CD4-positive, alpha-beta T cell (primary cell): Measurements from ENCODE around the gene ARL10. TPM values are rescaled to one million over a fixed set of nuclear protein-coding genes. Genes with fewer than 3 reads are reported as not detected.

Experiments
- ATAC-seq: fragments of 200-7000 bp; cut with Tn5 transposase; one replicate; pipeline ENCODE4 v1.10.0; 2022; ENCODE audit warnings: mild to moderate bottlenecking; ENCODE audit not compliant: poor library complexity
- CTCF ChIA-PET: fragments of 350-600 bp; sonication (Branson Sonifier 250); formaldehyde crosslinking; loops from one replicate; lab custom pipeline; 2021; ENCODE audit warnings: antibody characterized with exemption, inconsistent platforms; lab: Charles Lee
- POLR2A ChIA-PET: fragments of 350-600 bp; sonication (Branson Sonifier 250); formaldehyde crosslinking; loops from one replicate; lab custom pipeline; 2021; ENCODE audit warnings: antibody characterized with exemption, inconsistent platforms; lab: Charles Lee
- DNase-seq, 14 experiments: peaks; one replicate each; pipeline ENCODE4 v3.0.0-alpha.2; 2013 to 2020; ENCODE audit warnings: mixed read lengths in 2 of 14
- H3K27ac ChIP-seq, 2 donors: one replicate each; pipeline versions ENCODE4 v1.5.1 to v1.7.0; 2013; ENCODE audit warnings: low read length in 2 of 2, low read depth in 1 of 2, mild to moderate bottlenecking in 1 of 2
- H3K27me3 ChIP-seq, 2 experiments: 1 replicate in 1 of 2; 2 replicates in 1 of 2; pipeline versions ENCODE4 v1.6.1 to v1.7.0; 2013; ENCODE audit warnings: low read length in 2 of 2, control low read depth in 1 of 2, mild to moderate bottlenecking in 1 of 2, moderate library complexity in 1 of 2; ENCODE audit not compliant: insufficient read depth in 2 of 2, control insufficient read depth in 1 of 2
- H3K36me3 ChIP-seq: one replicate; pipeline ENCODE4 v1.6.1; 2013; ENCODE audit warnings: low read length, control low read depth; ENCODE audit not compliant: insufficient read depth
- H3K4me1 ChIP-seq: one replicate; pipeline ENCODE4 v1.6.1; 2013; ENCODE audit warnings: low read length, control low read depth; ENCODE audit not compliant: insufficient read depth
- H3K4me3 ChIP-seq: one replicate; pipeline ENCODE4 v1.5.1; 2013; ENCODE audit warnings: mild to moderate bottlenecking, low read length, moderate library complexity
- H3K9me3 ChIP-seq, 2 experiments: 1 replicate in 1 of 2; 2 replicates in 1 of 2; pipeline versions ENCODE4 v1.6.1 to v1.7.0; 2013; ENCODE audit warnings: low read length in 2 of 2, mild to moderate bottlenecking in 2 of 2, control low read depth in 1 of 2, moderate library complexity in 1 of 2; ENCODE audit not compliant: control insufficient read depth in 1 of 2, insufficient read depth in 1 of 2
- H3K27ac Mint-ChIP-seq: one replicate; pipeline ENCODE4 v1.8.0; 2020; ENCODE audit warnings: mixed read lengths
- H3K27me3 Mint-ChIP-seq: one replicate; pipeline ENCODE4 v1.8.0; 2021; ENCODE audit warnings: mixed read lengths
- H3K36me3 Mint-ChIP-seq: one replicate; pipeline ENCODE4 v1.8.0; 2021; ENCODE audit warnings: low read depth, mixed read lengths
- H3K4me1 Mint-ChIP-seq: one replicate; pipeline ENCODE4 v1.8.0; 2021; ENCODE audit warnings: low read depth, mixed read lengths
- H3K4me3 Mint-ChIP-seq: one replicate; pipeline ENCODE4 v1.8.0; 2020; ENCODE audit warnings: mild to moderate bottlenecking, mixed read lengths
- H3K9me3 Mint-ChIP-seq: one replicate; pipeline ENCODE4 v1.8.0; 2020; ENCODE audit warnings: mixed read lengths
- CTCF ChIP-seq: fragments of 200-600 bp; IDR thresholded peaks from one replicate; pipeline ENCODE4 v1.8.0; 2022; ENCODE audit warnings: antibody characterized with exemption, mild to moderate bottlenecking
- intact Hi-C, 2 experiments: fragments of 100-400 bp; cut with DNase I in 1 of 2; cut with micrococcal nuclease in 1 of 2; formaldehyde crosslinking; loops; one replicate each; pipeline versions ENCODE4 v1.15.1 to v1.9.0; 2023 to 2025; cut with DNase I, micrococcal nuclease
- total RNA-seq, 174 experiments: library from RNA in 2 of 174; stranded (reverse) in 2 of 174; gene quantifications; one replicate each; pipeline ENCODE4 v1.2.3 and lab custom pipeline; 2021 to 2026

Gene ARL10
- total RNA-seq, 2 experiments from 2014 or later: 3.2 to 4.4 TPM

GRCh38 chr5:176391479-176391878 lies 26.2 kb downstream of the ARL10 start:
- ATAC-seq (no peak), DNase-seq (no peak)
- Histone ChIP-seq H3K36me3 (peaks cover 24% of the 10 kb centered on the region), H3K27ac (no peak overlapping the region), H3K27me3 (no peaks in the 10 kb centered on the region), H3K4me3 (no peak overlapping the region), H3K9me3 (peaks cover 0 to 5% of the 10 kb centered on the region in 2 experiments), H3K4me1 (peaks cover 33% of the 10 kb centered on the region)
- H3K9me3 Mint-ChIP-seq: no peaks in the 10 kb centered on the region
- peaks cover 46% of the 10 kb centered on the region for H3K36me3 Mint-ChIP-seq
- no peaks in the 10 kb centered on the region for H3K27me3 Mint-ChIP-seq
- H3K27ac Mint-ChIP-seq: peak overlapping the region; percentile 97
- H3K4me3 Mint-ChIP-seq: peak overlapping the region; percentile 38
- POLR2A ChIA-PET: interaction anchor here (1.2 to 4.8 kb wide), 3 partner anchors 24 to 146 kb away, joined by 3 to 77 read pairs (median 29); partner anchors contain the start of genes KIAA1191 and RNF44
- CTCF ChIA-PET: interaction anchor here (1.9 kb wide), 1 partner anchor 57 kb away, joined by 5 read pairs; the partner anchor contains the start of gene FAF2
- peaks cover 27% of the 10 kb centered on the region for H3K4me1 Mint-ChIP-seq
- TF ChIP-seq CTCF: no peak
- intact Hi-C loops: loop anchor here in 1 of 2 experiments (2.0 kb wide), 1 partner anchor 257 kb away; no protein-coding TSS in a partner anchor

- POLR2A ChIA-PET: interaction anchor here (1.2 kb wide), 1 partner anchor 24 kb away, joined by 3 read pairs; no protein-coding TSS in a partner anchor
- Histone ChIP-seq H3K9me3 (peaks cover 0 to 5% of the 10 kb centered on the region in 2 experiments), H3K4me3 (no peak overlapping the region), H3K36me3 (peaks cover 25% of the 10 kb centered on the region), H3K4me1 (peaks cover 28% of the 10 kb centered on the region), H3K27me3 (no peaks in the 10 kb centered on the region), H3K27ac (no peak overlapping the region)
- ATAC-seq (no peak), DNase-seq (no peak)
- Mint-ChIP-seq H3K27me3 (no peaks in the 10 kb centered on the region), H3K27ac (peak overlapping the region; percentile 97), H3K4me1 (peaks cover 22% of the 10 kb centered on the region), H3K9me3 (no peaks in the 10 kb centered on the region), H3K4me3 (peak overlapping the region; percentile 38), H3K36me3 (peaks cover 46% of the 10 kb centered on the region)
- TF ChIP-seq CTCF: no peak
- CTCF ChIA-PET: interaction anchor here (1.9 kb wide), 1 partner anchor 56 kb away, joined by 5 read pairs; the partner anchor contains the start of gene FAF2
- intact Hi-C loops: loop anchor here in 1 of 2 experiments (1.0 to 2.0 kb wide), 2 partner anchors 21 to 257 kb away; no protein-coding TSS in a partner anchor
Measured at GRCh38 chr5:176391999-176392398, 26.7 kb downstream of the ARL10 start.

DNA sequence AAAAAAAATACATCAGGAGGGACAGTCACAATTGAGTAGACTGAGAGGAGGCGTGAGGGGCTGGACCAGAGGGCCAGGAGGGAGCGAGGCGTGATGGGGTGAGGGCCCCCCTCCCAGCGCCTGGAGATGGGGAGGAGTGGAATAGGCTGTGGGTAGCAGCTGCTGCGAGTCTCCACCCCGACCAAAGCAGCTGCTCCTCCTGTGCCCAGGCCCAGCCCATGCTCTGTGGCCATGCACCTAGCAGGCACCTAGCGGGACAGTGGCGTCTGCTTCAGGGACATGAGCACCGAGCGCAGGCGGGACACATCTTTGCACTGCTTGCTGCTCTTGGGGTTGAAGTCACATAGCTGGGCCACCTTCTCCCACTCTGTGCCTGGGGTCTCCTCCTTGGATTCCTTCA lies 27.2 kb downstream of the ARL10 start:
- Histone ChIP-seq H3K9me3 (peaks cover 0 to 5% of the 10 kb centered on the region in 2 experiments), H3K27me3 (no peaks in the 10 kb centered on the region), H3K4me3 (no peak overlapping the region), H3K4me1 (peaks cover 22% of the 10 kb centered on the region), H3K27ac (no peak overlapping the region), H3K36me3 (peaks cover 25% of the 10 kb centered on the region)
- Mint-ChIP-seq H3K27ac (no peak overlapping the region), H3K4me3 (no peak overlapping the region), H3K27me3 (no peaks in the 10 kb centered on the region), H3K9me3 (no peaks in the 10 kb centered on the region), H3K36me3 (peaks cover 45% of the 10 kb centered on the region), H3K4me1 (peaks cover 17% of the 10 kb centered on the region)
- CTCF ChIA-PET: no interaction called here
- TF ChIP-seq CTCF: no peak
- POLR2A ChIA-PET: no interaction called here
- peak in 1 of 14 experiments; percentile 20 for DNase-seq
- intact Hi-C loops: loop anchor here in 1 of 2 experiments (1.0 kb wide), 1 partner anchor 21 kb away; no protein-coding TSS in a partner anchor
- ATAC-seq: no peak
